DMS153 treated with DMSO at 0.1 percent for 48 hours (cell line): ENCODE results near the gene GMCL2.

ENCODE experiments used
- DNase-seq: peaks from one replicate; lab custom pipeline; 2025; ENCODE audit not compliant: unreplicated experiment; lab: John Stamatoyannopoulos, UW

GMCL2 gene

GRCh38 chr5:178186427-178186826 lies 744 bp downstream of the GMCL2 start:
- DNase-seq, result no peak

DNA sequence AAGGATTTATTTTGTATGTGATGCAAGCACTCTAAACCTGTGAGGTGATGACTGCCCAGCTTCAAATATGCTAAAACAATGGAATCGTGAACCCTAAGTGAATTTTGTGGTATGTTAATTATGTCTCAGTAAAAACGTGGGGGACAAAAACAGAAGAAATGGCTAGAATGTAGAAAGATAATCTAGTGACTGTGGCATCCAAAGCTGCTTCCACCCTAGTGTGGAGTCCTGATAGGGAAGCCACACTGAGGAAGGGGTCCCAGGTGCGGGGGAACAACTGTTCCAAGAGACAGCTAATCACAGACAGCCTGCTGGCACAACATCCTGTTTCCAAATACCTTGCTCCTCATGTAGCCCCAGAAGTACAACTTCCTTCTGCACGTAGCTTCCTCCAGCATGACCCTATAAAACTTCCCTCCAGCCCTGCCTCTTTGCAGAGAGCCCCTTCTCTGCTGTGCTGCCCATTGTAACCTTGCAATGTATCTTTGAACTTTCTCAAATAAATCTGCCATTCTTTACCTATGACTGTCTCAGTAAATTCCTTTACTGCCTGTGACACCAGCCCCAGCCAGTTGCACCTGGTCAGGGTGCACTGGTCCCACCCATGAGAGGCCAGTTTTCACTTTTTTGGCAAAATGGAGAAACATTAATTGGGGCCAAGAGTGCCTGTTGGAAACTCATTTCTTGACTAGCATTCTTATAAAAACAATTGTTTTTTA lies 4.9 kb downstream of the GMCL2 start:
- DNase-seq, result no peak

- DNase-seq, result no peak
Observed at GRCh38 chr5:178180141-178180863, 6.9 kb downstream of the GMCL2 start.

DNA sequence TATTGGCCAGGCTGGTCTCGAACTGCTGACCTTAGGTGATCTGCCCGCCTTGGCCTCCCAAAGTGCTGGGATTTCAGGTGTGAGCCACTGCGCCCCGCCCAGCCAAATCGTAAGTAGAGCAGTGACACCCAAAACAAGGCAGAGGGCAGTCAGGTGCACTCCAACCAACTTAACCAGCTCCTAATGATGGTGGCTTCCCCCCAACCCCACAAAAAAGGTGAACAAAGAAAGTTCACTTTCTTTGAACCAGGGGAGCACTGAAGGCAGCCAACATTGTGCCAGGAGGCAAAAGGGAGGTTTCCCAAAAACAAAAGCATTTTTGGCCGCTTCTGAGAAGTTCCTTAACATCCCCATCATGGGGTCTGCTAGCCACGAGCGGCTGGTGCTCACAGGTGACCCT lies 9.6 kb downstream of the GMCL2 start:
- DNase-seq, result no peak

GRCh38 chr5:178176791-178177190 lies 10.4 kb downstream of the GMCL2 start:
- DNase-seq, result no peak

DNA sequence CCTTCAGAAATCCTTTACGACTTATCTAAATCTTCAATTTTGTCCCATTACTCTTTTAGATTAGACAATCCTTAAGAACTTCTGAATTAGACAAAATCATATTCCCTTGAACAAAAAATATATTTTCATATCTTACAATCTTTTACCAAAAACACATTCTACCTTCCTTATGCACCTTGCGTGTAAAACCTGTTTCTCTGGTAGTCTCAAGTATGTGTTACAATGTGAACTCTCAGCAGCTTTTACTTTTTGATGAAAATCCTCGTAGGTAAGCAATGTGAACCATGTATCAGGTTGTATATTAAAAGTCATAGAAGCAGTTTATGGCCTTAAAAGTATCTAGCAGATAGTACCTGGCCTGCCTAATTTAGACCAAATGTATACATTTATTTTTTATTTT lies 12.7 kb downstream of the GMCL2 start:
- no peak for DNase-seq

DNA sequence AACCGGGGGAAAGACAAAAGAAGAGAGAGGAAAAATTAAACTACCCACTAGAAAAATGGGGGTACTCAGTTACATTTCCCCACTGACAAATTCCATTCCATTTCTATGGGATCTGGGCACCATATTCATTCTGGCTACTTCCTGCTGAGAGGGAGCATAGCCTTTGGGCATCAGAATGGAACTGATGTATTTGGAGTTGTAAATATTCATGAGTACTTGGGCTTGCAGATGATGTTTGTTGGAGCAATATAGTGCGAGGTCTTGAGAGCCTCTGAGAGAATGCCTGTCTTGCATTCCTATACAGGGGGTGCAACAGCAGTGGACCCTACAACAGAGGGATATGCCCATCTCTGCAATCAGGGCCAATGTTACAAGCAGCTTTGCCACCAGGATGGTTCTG lies 16.7 kb downstream of the GMCL2 start:
- DNase-seq, result no peak

- no peak for DNase-seq
Observed at GRCh38 chr5:178165581-178165980, 21.6 kb downstream of the GMCL2 start.

DNA sequence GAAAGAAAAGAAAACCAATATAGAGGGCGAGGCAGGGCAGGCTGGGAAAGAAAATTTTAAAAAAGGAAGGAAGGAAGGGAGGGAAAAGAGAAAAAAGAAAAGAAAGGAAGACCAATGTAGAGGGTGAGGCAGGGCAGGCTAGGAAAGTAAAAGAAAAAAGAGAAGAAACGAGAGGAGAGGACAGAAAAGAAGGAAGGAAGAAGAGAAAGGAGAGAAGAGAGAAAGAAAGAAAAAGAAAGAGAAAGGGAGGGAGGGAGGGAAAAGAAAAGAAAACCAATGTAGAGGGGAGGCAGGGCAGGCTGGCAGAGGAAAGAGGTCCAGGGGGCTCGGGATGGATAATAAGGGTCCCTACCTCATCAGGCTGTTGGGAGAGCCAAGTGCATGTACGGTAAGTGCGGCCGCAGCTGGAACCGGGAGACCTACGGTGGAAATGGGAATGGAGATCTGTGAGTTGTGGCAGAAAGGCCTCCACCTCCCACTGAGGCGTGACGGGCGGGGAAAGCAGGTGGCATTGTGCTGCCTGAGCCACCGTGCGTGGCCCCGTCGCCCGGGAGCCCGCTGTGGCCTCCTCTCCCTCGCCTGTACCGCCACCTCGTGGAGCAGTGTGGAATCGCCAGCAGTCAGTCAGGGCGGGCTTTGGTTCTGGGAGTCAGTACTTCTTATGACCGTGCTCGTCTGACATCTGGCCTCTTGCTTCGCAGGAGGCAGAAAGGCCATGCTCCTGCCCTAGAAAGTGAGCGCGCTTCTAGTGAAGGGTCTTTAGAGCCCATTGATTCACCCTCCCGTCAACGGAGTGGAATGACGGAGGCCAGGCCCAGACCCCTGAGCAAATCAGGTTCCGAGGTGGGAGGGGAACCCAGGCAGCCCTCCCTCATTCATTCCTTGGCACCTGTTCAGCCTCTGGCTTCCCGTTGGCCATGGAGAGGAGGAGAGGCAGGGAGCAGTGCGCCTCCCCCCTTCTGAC lies 23.1 kb downstream of the GMCL2 start:
- DNase-seq, result peak; percentile 60

GRCh38 chr5:178162481-178162880 lies 24.7 kb downstream of the GMCL2 start:
- no peak for DNase-seq

- DNase-seq, result no peak
Observed at GRCh38 chr5:178160176-178160575, 27.0 kb downstream of the GMCL2 start.

GRCh38 chr5:178155065-178155464 lies 32.1 kb downstream of the GMCL2 start:
- no peak for DNase-seq

DNA sequence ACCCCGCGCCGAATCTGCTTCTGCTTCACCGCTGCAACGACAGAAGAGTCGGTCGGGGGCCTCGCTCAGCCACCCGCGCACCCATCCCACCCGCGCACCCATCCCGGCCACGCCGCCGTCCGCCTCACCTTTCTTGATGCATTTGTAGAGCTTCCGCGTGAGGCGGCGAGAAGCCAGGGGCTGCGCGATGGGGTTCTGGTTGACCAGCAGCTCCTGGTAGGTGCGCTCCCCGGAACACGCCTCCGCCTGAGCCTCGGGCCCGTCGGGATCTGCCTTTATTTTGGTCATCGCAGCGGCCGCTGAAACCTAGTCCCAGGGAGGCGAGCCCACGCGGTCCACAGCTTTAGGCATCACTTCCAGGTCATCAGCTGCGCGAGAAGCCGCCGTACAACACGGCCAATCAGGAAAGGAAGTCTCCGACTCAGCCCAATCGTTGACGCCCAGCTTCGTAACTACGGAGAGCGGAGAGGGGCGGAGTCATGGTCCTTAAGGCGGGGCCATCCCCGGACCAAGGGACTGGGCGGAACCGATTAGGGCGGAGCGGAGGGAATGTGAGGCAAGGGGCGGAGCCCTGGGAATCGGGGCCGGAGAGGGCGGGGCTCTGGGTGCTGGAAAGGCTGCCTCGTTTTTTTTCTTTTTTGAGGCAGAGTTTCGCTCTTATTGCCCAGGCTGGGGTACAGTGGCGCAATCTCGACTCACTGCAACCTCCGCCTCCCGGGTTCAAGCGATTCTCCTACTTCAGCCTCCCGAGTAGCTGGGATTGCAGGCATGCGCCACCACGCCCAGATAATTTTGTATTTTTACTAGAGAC lies 33.4 kb downstream of the GMCL2 start, which contains the start of gene NHP2:
NHP2 (minus strand) TSS at position 356 of the 811 bp plus-strand sequence; CDS start at position 288, 68 bp downstream.
- DNase-seq, result peak; percentile 81

- no peak for DNase-seq
Observed at GRCh38 chr5:178152491-178153444, 34.4 kb downstream of the GMCL2 start.

- DNase-seq, result no peak
Observed at GRCh38 chr5:178150977-178151734, 36.0 kb downstream of the GMCL2 start.

DNA sequence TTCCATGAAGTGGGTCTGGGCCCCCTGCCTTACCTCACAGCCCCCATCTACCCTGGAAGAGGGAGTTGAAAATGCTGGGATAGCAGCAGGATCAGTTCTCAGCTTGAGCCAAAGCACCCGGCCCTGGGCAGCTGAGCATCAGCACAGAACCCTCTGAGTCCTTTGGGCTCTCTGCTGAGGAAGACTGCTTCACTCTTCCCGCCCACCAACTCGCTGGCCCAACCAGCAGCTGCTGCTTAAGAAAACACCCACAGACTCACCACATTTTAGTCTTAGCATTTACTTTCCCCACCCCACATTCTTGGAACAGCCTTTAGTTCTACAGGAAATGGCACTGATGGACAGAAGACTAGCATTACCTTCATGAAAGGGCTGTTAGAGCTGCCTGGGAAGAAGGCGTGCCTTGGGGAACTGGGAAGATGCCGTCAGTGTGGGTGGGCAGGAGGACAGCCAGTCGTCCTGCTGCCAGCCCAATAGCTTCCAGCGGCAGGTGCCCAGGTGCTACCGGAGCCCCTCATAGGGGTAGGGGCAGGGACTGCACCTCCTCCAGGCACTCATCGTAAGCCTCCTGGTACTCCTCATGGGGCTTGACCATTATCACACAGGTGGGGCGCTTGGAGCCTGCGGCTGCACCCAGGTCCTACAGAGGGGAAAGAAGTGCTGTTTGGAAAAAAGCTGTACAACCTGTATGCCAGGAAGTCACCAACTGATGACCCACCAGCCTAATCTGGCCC lies 37.8 kb downstream of the GMCL2 start:
- no peak for DNase-seq

- DNase-seq, result no peak
Observed at GRCh38 chr5:178147406-178147805, 39.8 kb downstream of the GMCL2 start.
